HG03045 (cell line): ENCODE measurements around the gene BNIP1.

Experiments
- ATAC-seq: cut with Tn5 transposase; IDR thresholded peaks from one replicate; pipeline ENCODE4 v1.9.1; 2021; ENCODE audit warnings: mild to moderate bottlenecking, moderate library complexity; ENCODE audit not compliant: unreplicated experiment

The BNIP1 gene

GRCh38 chr5:173210877-173211276 is 66.5 kb downstream of the BNIP1 start:
- no peak for ATAC-seq

- ATAC-seq: no peak
These were observed 67.0 kb downstream of the BNIP1 start for GRCh38 chr5:173211284-173211683.

DNA sequence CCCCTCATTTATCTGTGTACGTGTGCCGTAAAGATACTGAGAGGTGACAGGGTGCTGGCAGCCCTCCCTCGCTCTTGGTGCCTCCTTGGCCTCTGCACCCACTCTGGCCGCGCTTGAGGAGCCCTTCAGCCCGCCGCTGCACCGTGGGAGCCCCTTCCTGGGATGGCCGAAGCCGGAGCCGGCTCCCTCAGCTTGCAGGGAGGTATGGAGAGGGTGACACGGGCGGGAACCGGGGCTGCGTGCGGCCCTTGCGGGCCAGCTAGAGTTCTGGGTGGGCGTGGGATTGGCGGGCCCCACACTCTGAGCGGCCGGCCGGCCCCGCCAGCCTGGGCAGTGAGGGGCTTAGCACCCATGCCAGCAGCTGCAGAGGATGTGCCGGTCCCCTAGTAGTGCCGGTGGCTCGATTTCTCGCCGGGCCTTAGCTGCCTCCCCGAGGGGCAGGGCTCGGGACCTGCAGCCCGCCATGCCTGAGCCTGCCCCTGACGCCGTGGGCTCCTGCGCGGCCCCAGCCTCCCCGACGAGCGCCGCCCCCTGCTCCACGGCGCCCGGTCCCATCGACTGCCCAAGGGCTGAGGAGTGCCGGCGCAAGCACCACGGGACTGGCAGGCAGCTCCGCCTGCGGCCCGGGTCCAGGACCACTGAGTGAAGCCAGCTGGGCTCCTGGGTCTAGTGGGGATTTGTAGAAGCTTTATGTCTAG is 69.1 kb downstream of the BNIP1 start:
- no peak for ATAC-seq
